MCF 10A (cell line): ENCODE results near the gene TMEM179. TPM values are rescaled to one million over a fixed set of nuclear protein-coding genes. Genes with fewer than 3 reads are reported as not detected.
A peak's percentile ranks its signal among the peaks of the same experiment; 100 is the strongest.

Source experiments
- BruUV-seq: library from RNA; stranded (reverse); fragments of 400-500 nt; replicated peaks from 2 replicates; lab custom pipeline; 2021; lab: Mats Ljungman, UMichigan
- CTCF ChIA-PET: fragments of 300-600 bp; sonication (Branson Sonifier 250); formaldehyde crosslinking; extraction: SDS; loops from one replicate; lab custom pipeline; 2021; ENCODE audit warnings: antibody characterized with exemption, inconsistent platforms; lab: Yijun Ruan, JAX
- POLR2A ChIA-PET: fragments of 300-600, 350-650 bp; sonication (Branson Sonifier 250); formaldehyde crosslinking; extraction: SDS; loops from one replicate; lab custom pipeline; 2020; ENCODE audit warnings: antibody characterized with exemption, inconsistent platforms; lab: Yijun Ruan, JAX
- DNase-seq: peaks from one replicate; pipeline ENCODE4 v3.0.0-alpha.2; 2018; ENCODE audit not compliant: unreplicated experiment
- H3K27ac Mint-ChIP-seq: one replicate; pipeline ENCODE4 v1.8.0; 2022; ENCODE audit warnings: mild to moderate bottlenecking, low read depth, mixed read lengths; ENCODE audit not compliant: unreplicated experiment
- H3K27me3 Mint-ChIP-seq: one replicate; pipeline ENCODE4 v1.8.0; 2022; ENCODE audit warnings: mixed read lengths; ENCODE audit not compliant: insufficient read depth, unreplicated experiment
- H3K36me3 Mint-ChIP-seq: one replicate; pipeline ENCODE4 v1.8.0; 2022; ENCODE audit warnings: mild to moderate bottlenecking, moderate library complexity, mixed read lengths; ENCODE audit not compliant: insufficient read depth, unreplicated experiment
- H3K4me1 Mint-ChIP-seq: one replicate; pipeline ENCODE4 v1.8.0; 2022; ENCODE audit warnings: mixed read lengths; ENCODE audit not compliant: insufficient read depth, unreplicated experiment
- H3K4me3 Mint-ChIP-seq: one replicate; pipeline ENCODE4 v1.8.0; 2022; ENCODE audit warnings: mild to moderate bottlenecking, moderate library complexity, mixed read lengths; ENCODE audit not compliant: unreplicated experiment
- H3K9me3 Mint-ChIP-seq: one replicate; pipeline ENCODE4 v1.8.0; 2022; ENCODE audit warnings: mixed read lengths; ENCODE audit not compliant: unreplicated experiment
- CTCF ChIP-seq: fragments of 200-600 bp; IDR thresholded peaks from one replicate; pipeline ENCODE4 v1.8.0; 2022; ENCODE audit warnings: antibody characterized with exemption, mild to moderate bottlenecking; ENCODE audit not compliant: unreplicated experiment
- intact Hi-C: fragments of 100-400 bp; cut with micrococcal nuclease; formaldehyde crosslinking; loops from 2 replicates; pipeline ENCODE4 v1.14.1; 2022
- total RNA-seq: library from RNA; stranded (reverse); gene quantifications from 2 replicates; pipeline ENCODE4 v1.2.3, GENCODE V29; 2022

TMEM179 gene
- total RNA-seq, 1 experiment from 2014 or later, result not detected

GRCh38 chr14:104651876-104652260 lies 47.3 kb upstream of the TMEM179 start:
- no peak overlapping the region for H3K4me3 Mint-ChIP-seq
- BruUV-seq, result no TSS peak
- H3K27me3 Mint-ChIP-seq, result peaks cover 23% of the 10 kb centered on the region
- ChIA-PET POLR2A (no interaction called here), CTCF (interaction anchor here (1.2 to 1.8 kb wide), 3 partner anchors 26 to 58 kb away, joined by 4 to 12 read pairs (median 6); no protein-coding TSS in a partner anchor)
- H3K9me3 Mint-ChIP-seq, result peaks cover 6% of the 10 kb centered on the region
- no peak for DNase-seq
- peak overlapping the region; percentile 27 for H3K27ac Mint-ChIP-seq
- H3K4me1 Mint-ChIP-seq, result no peaks in the 10 kb centered on the region
- intact Hi-C loops, result loop anchor here (2.0 kb wide), 1 partner anchor 37 kb away; the partner anchor contains the start of gene INF2
- no peak for TF ChIP-seq CTCF
- no peaks in the 10 kb centered on the region for H3K36me3 Mint-ChIP-seq

GRCh38 chr14:104650981-104651875 lies 46.7 kb upstream of the TMEM179 start:
- Mint-ChIP-seq H3K27me3 (peaks cover 17% of the 10 kb centered on the region), H3K4me3 (no peak overlapping the region), H3K9me3 (peaks cover 6% of the 10 kb centered on the region), H3K27ac (no peak overlapping the region), H3K4me1 (no peaks in the 10 kb centered on the region), H3K36me3 (no peaks in the 10 kb centered on the region)
- DNase-seq, result no peak
- ChIA-PET POLR2A (interaction anchor here (0.5 kb wide), 1 partner anchor 149 kb away, joined by 3 read pairs; the partner anchor contains the start of gene ZBTB42), CTCF (interaction anchor here (0.5 to 1.8 kb wide), 4 partner anchors 26 to 105 kb away, joined by 3 to 12 read pairs (median 5); no protein-coding TSS in a partner anchor)
- TF ChIP-seq CTCF, result no peak
- intact Hi-C loops, result loop anchor here (1.0 to 2.0 kb wide), 2 partner anchors 38 to 57 kb away; partner anchors contain the start of gene INF2
- no TSS peak for BruUV-seq

- no peak overlapping the region for H3K27ac Mint-ChIP-seq
- no peaks in the 10 kb centered on the region for H3K36me3 Mint-ChIP-seq
- H3K4me3 Mint-ChIP-seq, result no peak overlapping the region
- peak; percentile 97 for TF ChIP-seq CTCF
- no peaks in the 10 kb centered on the region for H3K4me1 Mint-ChIP-seq
- peaks cover 11% of the 10 kb centered on the region for H3K27me3 Mint-ChIP-seq
- BruUV-seq, result no TSS peak
- intact Hi-C loops, result loop anchor here (1.0 to 2.0 kb wide), 2 partner anchors 38 to 58 kb away; partner anchors contain the start of gene INF2
- ChIA-PET POLR2A (interaction anchor here (0.5 kb wide), 1 partner anchor 150 kb away, joined by 3 read pairs; the partner anchor contains the start of gene ZBTB42), CTCF (no interaction called here)
- peaks cover 6% of the 10 kb centered on the region for H3K9me3 Mint-ChIP-seq
- DNase-seq, result peak; percentile 56
These were observed 45.7 kb upstream of the TMEM179 start for GRCh38 chr14:104650057-104650980.
